GM18861 (cell line): ENCODE data around the gene C5orf22.
"Not testable (repeated sequence)": the region's sequence is repeated elsewhere in the genome, so short reads cannot be mapped to it uniquely, and the experiment has no call there.

Source experiments
- ATAC-seq: cut with Tn5 transposase; IDR thresholded peaks from one replicate; pipeline ENCODE4 v1.9.1; 2021; ENCODE audit not compliant: unreplicated experiment

Gene C5orf22

GRCh38 chr5:31531888-31532547 is at the start of gene C5orf22, which contains the start of gene DROSHA:
C5orf22 (plus strand) TSS chr5:31532301; CDS start chr5:31532393, 92 bp downstream.
DROSHA (minus strand) TSS chr5:31532093; CDS start chr5:31529059, 3,034 bp downstream.
- ATAC-seq: peak; percentile 92

GRCh38 chr5:31485376-31486207 is 46.5 kb upstream of the C5orf22 start:
- ATAC-seq: no peak

- no peak for ATAC-seq
Measured at GRCh38 chr5:31486441-31486840, 45.7 kb upstream of the C5orf22 start.

DNA sequence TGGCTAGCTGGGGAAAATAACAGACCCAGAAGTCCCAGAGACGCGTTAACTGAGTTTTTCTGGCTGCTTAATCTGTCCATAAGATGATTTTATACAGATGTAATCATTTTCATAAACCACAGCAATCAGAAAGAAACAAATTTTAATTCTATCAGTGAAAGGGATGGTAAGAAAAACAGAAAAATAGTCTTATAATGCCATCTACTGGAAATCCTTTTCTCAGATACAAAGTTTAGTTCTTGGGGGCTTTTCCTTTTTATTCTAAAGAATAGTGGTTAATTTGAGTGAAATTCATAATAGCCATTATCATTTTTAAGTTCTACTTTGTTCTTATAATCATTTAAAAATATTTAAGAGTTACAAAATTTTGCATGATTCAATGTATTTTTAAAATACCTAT is 44.6 kb upstream of the C5orf22 start:
- ATAC-seq: no peak

DNA sequence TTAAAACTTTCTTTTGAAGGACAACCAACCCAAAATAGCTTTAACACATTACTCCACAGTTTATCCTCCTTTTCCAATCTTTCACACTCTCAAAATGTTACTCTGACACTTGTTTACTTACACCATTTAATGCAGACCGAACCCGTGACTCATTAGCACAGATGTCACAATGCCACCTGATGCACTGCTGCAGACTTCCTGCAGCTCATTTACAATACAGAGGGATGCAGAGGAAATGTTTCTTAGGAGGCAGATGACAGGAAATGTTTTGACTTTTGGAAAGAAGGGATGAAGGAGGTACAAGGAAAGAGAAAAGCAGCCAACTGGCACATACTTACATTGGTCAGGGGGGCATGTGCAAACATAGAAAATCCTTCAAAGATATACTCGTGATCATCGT is 39.2 kb upstream of the C5orf22 start:
- no peak for ATAC-seq

GRCh38 chr5:31495336-31495735 is 36.8 kb upstream of the C5orf22 start:
- no peak for ATAC-seq

- ATAC-seq: no peak
Measured at GRCh38 chr5:31496301-31496700, 35.8 kb upstream of the C5orf22 start.

GRCh38 chr5:31496891-31497290 is 35.2 kb upstream of the C5orf22 start:
- no peak for ATAC-seq

GRCh38 chr5:31500256-31500655 is 31.8 kb upstream of the C5orf22 start:
- ATAC-seq: no peak

DNA sequence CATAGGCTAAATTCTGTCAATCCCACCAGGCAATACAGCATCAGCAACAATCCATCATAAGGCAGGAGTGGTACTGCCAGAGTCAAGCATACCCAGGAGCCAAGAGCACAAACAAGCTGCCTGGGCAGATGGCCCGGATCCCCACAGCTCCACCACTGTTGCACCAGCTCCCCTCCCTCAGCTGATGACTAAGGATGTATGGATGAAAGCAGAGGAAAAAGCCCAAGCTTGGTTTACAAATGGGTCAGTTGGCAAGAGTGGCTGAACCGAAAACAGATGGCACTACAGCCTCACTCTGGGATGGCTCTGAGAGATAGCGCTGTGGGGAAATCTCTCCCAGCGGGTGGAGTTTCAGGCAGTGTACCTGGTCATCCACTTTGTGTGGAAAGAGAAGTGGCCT is 29.6 kb upstream of the C5orf22 start:
- no peak for ATAC-seq

GRCh38 chr5:31504529-31504928 is 27.6 kb upstream of the C5orf22 start:
- ATAC-seq: no peak

- ATAC-seq: no peak
Measured at GRCh38 chr5:31511305-31511704, 20.8 kb upstream of the C5orf22 start.

GRCh38 chr5:31516802-31517201 is 15.3 kb upstream of the C5orf22 start:
- ATAC-seq: no peak

GRCh38 chr5:31523041-31523440 is 9.1 kb upstream of the C5orf22 start:
- no peak for ATAC-seq

DNA sequence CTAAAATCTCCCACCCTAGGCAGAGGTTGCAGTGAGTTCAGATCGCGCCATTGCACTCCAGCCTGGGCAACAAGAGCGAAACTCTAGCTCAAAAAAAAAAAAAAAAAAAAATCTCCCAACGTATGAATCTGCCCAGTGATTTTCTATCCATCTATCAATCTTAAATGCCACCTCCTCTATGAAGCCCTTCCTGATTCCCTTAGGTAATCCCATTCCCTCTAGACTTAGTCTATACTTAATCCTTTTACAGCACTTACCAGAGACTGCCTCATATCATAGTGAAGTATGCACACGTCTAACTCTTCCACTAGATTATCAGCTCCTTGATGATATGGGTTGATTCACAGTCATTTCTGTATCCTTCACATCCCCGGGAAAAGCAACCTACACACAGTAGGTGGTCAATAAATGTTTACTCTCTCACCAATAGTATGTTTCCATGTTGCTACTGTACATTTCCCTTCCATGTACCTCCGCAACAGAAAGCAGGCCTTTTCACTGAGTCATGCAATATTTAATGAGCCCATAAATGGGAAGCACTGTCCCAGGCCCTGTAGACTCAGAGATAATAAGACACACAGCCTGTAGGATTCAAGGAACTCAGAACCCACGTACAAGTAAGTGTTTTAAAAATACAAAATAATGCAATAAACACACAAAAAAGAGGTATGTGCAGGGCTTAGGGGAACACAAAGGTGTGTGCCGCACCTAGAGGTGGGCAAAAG is 1.4 kb upstream of the C5orf22 start:
- no peak for ATAC-seq

DNA sequence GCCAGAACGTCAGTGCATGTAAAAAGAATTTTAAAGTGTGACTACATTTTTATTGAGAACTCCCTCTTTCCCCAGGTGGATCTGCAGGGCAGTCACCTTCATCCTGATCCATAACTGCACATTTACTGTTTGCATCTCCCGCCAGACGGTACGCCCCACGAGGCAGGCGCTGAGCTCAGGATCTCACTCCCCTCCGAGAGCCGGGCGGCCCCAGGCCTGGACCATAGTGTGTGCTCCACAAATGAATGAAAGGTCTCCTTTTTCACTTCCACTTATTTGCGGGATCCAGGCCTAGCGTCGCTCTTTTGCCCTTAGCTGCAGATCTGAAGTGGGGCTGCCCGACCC is 586 bp upstream of the C5orf22 start:
- peak; percentile 22 for ATAC-seq

- no peak for ATAC-seq
Measured at GRCh38 chr5:31534527-31535046, 2.5 kb downstream of the C5orf22 start.

- no peak for ATAC-seq
Measured at GRCh38 chr5:31536873-31537272, 4.8 kb downstream of the C5orf22 start.

GRCh38 chr5:31537349-31537748 is 5.2 kb downstream of the C5orf22 start:
- no peak for ATAC-seq

DNA sequence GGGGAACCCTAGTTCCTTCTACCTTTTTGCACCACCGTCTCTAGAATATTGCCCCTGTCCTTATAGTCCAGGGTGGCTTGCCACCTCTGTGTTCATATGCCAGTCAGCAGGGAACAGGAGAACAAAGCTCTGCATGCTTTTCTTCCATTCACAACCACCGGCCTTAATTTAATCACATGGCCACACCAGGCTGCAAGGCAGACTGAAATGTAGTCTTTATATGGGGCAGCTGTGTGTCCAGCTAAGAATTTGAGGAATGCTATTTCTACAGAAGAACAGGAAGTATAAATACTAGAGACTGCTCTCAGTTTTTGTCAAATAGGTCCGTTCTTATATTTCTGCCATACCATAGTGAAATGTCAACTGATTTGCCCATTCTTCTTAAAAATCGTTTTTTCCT is 5.8 kb downstream of the C5orf22 start:
- no peak for ATAC-seq

- ATAC-seq: not testable (repeated sequence)
Measured at GRCh38 chr5:31549114-31549513, 17.0 kb downstream of the C5orf22 start.

DNA sequence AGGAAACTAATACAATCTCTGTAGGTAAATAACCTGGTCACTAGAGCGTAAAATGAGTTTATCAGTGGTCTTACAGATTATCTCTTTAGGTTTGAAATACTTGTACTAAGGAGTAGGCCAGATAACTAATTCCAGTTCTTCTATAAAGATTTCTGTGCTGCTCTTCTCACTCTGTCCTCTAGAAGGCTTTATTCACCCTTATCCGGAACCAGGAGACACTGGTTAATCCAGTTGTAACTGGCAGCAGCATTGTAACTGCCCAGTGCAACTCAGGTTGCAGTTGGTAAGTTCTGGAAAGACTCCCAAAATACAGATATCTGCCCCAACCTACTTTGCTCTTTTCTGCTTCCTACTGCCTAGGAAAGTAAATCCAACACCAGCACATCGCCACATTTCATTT is 19.8 kb downstream of the C5orf22 start:
- ATAC-seq: no peak
